T-helper 2 cell (primary cell): Measurements from ENCODE around the gene EPHB2.
"Not testable (repeated sequence)": the region's sequence is repeated elsewhere in the genome, so short reads cannot be mapped to it uniquely, and the experiment has no call there.

Experiments
- DNase-seq, 5 experiments: peaks; one replicate each; pipeline versions ENCODE4 v3.0.0 to v3.0.0-alpha.2; 2012 to 2022

EPHB2 gene

DNA sequence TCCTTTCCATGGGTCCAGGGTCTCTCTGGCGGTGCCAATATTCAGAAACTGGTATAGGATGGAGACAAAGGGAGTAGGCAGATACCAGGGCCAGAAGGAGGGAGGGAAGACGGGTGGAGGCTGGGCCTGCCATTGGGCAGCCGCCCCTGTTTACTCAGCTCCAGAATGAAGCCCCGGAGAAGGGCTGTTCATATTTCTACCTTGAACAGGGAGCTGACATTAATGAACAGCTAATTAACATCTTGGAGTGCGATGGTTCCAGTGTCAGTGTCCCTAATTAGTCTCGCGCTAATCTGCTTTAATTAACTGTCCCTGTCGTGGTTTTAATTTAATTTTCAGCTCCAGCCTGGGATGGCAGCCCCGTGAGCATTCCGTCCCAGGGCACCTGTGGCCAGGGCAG is 113.8 kb downstream of the EPHB2 start:
- no peak for DNase-seq

DNA sequence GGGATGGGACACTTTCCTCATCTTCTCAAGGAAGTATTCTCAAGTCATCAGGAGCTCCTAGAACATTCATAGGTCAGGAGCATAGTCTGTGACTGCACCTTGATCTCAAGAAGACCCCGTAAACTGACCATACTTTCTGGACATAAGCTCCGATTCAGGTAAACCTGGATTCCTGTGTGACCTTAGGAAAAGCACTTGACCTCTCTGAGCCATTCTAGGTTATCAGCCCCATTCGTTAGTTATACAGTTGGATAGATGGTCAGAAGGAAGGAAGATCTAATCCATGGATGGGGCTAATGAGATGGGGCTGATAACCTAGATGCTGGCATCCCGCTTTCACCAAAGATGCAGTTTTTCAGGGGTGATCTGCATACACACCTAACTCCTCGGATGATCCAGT is 114.3 kb downstream of the EPHB2 start:
- DNase-seq = no peak

DNA sequence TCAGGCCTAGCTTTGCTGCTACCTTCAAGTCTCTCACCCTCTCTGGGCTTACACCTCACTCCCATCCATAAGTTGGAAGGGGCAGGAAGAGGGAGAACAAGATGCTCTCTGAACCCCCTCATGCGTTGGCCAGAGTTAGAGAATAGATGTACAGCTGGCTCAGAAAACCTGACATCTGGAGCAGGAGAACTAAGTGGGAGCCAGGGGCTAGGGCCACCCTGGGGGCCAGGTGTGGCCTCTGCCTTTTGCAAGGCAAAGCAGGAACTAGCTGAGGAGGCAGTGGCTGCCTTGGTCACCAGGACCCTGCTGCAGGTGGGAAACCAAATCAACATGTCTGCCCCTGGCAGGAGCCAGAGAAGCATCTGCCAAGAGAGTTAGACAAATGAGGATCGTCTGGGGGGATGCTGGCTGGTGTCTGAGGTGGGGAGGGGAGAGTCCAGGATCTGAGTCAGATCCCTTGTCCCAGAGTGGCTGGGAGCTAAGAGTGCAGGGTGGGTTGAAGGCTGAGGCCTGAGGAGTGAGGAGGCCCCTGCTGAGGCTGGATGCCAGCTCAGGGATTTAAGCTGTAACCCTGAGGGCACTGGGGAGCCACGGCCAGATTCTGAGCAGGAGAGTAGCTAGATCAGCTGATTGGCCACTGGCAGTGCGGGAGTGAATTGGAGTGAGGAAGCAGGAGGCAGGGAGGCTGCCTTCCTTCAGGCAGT is 115.0 kb downstream of the EPHB2 start:
- no peak for DNase-seq

DNA sequence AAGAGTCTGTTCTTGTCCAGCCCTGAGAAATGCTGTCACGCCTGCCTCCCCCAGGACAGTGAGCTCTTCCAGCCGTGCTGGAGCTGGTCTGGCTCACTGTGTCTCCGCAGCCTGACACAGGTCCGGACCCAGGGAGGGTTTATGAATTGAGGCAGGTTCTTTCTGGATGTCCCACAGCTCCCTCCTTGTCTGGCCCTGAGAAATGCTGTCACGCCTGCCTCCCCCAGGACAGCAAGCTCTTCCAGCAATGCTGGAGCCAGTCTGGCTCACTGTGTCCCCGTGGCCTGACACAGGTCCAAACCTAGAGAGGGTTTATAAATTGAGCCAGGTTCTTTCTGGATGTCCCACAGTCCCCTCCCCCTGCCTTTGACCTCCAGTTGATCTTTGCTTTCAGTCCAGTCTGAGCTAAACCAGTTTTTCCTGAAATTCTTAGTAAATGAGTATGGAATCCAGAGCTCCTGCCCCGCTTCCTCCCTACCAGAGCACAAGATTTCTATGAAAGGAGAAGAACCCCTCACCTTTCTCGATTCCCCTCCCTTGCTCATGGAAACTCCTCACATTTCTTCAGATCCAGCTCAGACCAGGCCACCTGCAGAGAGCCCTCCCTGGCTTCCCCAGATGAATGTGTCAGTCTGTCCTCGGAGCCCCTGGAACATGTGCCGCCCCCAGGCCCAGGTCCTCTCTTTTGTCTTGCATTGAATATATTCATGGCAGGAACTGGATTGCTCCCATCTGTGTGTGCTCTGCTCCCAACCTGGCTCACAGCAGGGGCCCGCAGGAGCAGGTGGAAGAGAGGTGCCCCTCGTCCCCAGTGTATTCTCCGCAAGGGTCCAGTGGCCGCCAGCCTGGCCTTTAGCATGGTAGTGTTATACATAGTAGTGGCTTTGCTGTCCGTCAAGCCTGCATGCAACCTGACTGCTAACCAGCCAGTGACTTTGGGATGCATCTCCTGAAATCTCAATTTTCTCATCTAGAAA is 116.3 kb downstream of the EPHB2 start:
- no peak for DNase-seq

- no peak for DNase-seq
Measured at GRCh38 chr1:22827666-22828483, 117.2 kb downstream of the EPHB2 start.

- no peak for DNase-seq
Measured at GRCh38 chr1:22828484-22829308, 118.1 kb downstream of the EPHB2 start.

GRCh38 chr1:22829309-22829989 is 118.8 kb downstream of the EPHB2 start:
- no peak for DNase-seq

DNA sequence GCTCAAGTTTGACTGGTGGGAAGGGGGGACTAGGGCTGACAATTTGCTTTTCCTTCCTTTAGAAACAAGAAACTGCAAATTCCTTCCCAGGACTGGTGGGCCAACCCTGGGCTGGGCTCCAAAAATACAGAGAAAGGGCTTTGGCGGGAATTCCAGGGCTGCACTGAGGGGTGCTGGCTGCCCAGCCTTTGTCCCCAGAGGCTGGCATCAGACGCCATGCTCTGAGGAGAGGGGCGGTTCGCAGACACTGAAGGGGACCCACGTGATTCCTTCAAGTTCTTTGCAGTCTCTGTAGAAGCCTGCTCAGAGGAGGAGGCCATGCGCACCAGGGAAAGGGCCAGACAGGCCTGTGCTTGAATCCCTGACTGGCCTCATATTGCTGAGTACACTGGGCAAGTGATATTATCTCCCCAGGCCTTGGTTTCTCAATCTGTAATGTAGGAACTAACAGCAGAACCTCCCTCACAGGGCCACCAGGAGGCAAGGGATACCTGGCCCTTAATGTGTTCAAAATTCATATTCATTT is 119.5 kb downstream of the EPHB2 start:
- DNase-seq = no peak

GRCh38 chr1:22830757-22831340 is 120.2 kb downstream of the EPHB2 start:
- DNase-seq = no peak

- no peak for DNase-seq
Measured at GRCh38 chr1:22831729-22832413, 121.2 kb downstream of the EPHB2 start.

GRCh38 chr1:22832414-22832786 is 121.8 kb downstream of the EPHB2 start:
- DNase-seq = no peak

- no peak for DNase-seq
Measured at GRCh38 chr1:22833699-22834098, 123.1 kb downstream of the EPHB2 start.

- not testable (repeated sequence) for DNase-seq
Measured at GRCh38 chr1:22834420-22834819, 123.8 kb downstream of the EPHB2 start.

DNA sequence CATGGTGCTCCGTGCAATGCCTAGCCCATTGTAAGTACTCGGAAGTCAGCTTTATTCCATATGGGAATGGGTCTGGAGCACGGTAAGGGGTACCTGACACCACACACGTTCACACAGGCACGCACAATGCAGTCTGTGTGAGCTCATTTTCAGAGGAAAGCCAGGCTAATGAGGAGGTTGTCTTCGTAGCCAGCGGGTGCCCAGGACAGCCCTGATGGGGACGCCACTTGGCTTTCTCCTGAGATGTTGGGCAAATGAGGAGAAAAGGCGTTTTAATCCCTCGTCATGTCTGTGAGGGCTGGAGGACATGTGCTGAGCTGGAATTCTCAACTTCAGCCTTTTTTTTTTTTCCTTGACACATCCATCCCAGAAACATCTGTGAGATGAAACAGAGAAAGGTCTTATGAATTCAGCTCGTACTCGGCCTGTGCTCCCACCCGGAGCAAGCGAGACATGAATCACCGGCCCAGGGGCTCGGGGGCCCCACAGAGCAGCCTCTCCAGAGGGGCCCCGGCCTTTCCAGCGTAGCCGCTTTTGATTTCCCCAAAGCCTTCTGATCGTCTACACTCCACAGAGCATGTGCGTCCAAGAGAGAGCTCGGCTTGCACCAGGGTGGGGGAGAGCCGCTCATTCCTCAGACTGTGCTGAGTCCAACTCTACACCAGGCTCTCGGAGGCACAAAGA is 125.1 kb downstream of the EPHB2 start:
- DNase-seq = no peak

GRCh38 chr1:22836850-22837249 is 126.2 kb downstream of the EPHB2 start:
- DNase-seq = no peak

GRCh38 chr1:22837332-22837731 is 126.7 kb downstream of the EPHB2 start:
- no peak for DNase-seq

DNA sequence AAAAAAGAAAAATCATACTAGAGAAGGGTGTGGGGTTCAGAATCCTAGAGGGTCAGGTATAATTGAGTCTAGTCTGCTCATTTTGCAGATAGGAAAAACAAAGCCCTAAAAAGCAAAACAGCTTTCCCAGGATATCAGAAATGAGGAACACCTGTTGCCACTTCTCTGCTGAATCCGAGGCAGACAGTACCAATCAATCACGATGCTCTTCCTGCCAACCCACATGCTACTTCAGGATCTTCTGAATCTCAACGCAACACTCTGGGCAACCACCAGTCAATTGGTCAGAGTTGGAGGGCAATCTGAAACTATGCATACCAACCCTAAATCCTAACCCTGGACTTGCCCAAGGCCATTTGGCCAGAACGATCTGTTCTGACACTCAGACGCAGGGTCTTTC is 128.3 kb downstream of the EPHB2 start:
- no peak for DNase-seq

DNA sequence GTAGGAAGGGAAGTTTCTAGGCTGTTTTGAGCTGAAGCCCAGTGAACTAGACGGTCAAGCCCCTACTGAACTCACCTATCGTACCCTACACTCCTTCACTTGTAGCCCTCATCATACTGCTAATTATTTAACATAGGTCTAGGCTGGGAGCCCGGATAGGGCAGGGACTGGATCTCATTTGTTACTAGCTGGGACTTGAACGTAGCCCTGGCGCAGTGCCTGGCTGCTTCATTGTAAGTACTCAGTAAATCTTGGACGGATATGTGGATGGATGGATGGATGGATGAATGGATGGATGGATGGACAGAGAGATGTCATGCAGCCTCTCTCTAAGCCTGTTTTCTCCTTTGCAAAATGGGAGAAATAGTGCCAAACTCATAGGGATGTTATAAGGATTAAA is 129.2 kb downstream of the EPHB2 start:
- DNase-seq = no peak

GRCh38 chr1:22841142-22841541 is 130.5 kb downstream of the EPHB2 start:
- DNase-seq = no peak

DNA sequence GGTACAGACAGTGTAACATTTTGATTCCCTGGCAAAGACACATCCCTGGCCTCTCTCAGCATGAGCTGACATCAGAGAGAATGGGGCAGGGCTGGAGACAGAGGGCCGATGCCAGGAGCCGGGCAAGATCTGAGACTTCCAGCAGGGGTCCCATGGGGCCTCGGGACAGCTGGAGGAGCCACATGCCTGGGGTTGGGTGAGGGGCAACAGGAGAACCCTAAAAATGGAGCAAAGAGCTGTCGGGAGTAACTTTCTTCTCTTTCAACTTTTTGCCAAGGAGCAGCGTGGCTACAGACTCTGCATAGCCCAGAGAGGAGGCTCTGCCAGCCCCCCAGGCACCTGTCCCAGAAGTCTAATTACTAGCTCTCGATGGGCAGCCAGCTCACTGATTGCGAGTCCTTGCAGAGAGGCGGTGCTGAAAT is 131.2 kb downstream of the EPHB2 start:
- no peak for DNase-seq
